ENCODE measurements around the gene ANO1. TPM values are rescaled to one million over a fixed set of nuclear protein-coding genes. Genes with fewer than 3 reads are reported as not detected.
A peak's percentile ranks its signal among the peaks of the same experiment; 100 is the strongest.

Gene ANO1
- total RNA-seq, 4 donors from 2014 or later, result 22.5 to 57.6 (median 41.4) TPM

DNA sequence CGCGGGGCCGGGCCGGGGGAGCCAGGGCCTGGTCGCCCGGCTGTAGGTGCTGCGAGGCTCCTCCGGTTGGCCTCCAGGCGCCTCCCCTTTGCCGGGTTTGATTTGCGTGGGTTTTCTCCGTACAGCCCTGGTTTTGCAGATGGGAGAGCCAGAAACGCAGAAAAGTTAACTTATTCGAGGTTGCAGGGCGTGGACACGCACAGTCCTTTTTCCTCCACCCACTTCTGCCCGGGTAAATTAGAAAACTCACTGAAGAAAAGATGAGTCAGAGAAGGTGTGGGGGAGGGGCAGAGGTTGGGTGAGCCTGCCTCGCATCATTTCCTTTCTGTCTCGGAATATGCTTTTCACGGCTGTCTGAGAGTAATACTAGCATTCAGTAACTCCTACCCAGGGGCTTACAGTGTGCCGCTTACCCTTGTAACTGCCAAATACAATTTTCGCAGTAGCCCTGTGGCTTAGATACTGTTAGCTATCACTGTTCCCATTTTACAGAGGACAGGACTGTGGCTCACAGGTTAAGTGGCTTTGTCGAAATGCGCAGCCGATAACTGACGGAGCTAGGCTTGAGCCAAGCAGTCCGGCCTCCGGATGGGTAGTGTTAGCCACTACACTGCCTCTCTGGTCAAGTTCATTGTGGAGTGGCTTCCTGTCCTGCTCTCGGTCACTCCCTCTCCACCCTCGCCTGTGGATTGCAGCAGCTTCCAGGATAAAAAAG, 125.8 kb downstream of the ANO1 start:
- peak; percentile 49 for ATAC-seq
- 5 to 7% methylated on average over 6 to 12 of the region's 30 CpGs for WGBS, 2 donors (ENCODE audit: low coverage in 1 of 2)
- TF ChIP-seq, protein P1, sequence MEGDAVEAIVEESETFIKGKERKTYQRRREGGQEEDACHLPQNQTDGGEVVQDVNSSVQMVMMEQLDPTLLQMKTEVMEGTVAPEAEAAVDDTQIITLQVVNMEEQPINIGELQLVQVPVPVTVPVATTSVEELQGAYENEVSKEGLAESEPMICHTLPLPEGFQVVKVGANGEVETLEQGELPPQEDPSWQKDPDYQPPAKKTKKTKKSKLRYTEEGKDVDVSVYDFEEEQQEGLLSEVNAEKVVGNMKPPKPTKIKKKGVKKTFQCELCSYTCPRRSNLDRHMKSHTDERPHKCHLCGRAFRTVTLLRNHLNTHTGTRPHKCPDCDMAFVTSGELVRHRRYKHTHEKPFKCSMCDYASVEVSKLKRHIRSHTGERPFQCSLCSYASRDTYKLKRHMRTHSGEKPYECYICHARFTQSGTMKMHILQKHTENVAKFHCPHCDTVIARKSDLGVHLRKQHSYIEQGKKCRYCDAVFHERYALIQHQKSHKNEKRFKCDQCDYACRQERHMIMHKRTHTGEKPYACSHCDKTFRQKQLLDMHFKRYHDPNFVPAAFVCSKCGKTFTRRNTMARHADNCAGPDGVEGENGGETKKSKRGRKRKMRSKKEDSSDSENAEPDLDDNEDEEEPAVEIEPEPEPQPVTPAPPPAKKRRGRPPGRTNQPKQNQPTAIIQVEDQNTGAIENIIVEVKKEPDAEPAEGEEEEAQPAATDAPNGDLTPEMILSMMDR (IDR thresholded peaks at IDR 0.05), result no peak
- no peak for TF ChIP-seq POLR2A (IDR thresholded peaks at IDR 0.05)
- no peak for TF ChIP-seq EP300 (IDR thresholded peaks at IDR 0.05)
- no peak for TF ChIP-seq POLR2AphosphoS5 (IDR thresholded peaks at IDR 0.05)

DNA sequence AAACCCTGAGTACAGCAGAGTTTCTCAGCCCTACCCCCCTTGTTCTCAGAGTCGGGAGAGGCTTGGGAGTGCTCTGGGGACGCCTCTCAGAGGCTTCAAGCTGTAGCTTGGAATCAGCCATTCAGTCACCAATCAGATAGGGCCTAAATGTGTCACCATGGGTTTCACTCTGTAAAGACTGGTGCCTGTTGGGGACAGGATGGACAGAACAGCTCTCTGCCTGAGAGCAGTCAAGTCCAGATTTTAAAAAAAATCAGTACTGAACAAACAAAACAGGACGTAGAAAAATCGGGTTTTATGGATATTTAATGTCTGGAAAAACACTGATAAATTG, 126.3 kb downstream of the ANO1 start:
- Histone ChIP-seq H3K4me3 (peak overlapping the region; percentile 63 to 98), H3K4me1 (peaks cover 0 to 43% (median 15%) of the 10 kb centered on the region in 3 donors), H3K27ac (peak overlapping the region in 3 of 4 donors; percentile 89 to 93 (median 93)), H3K27me3 (peaks cover 19% of the 10 kb centered on the region), H3K36me3 (peaks cover 0 to 45% of the 10 kb centered on the region in 2 donors), H3K9me3 (no peaks in the 10 kb centered on the region)
- ATAC-seq, result no peak
- WGBS, 2 donors (ENCODE audit: low coverage in 1 of 2), result 31 to 34% methylated on average over 2 to 3 of the region's 4 CpGs
- no peak for TF ChIP-seq POLR2A (IDR thresholded peaks at IDR 0.05)
- TF ChIP-seq POLR2AphosphoS5 (IDR thresholded peaks at IDR 0.05), result no peak
- TF ChIP-seq EP300 (IDR thresholded peaks at IDR 0.05), result no peak
- TF ChIP-seq, protein P1 (IDR thresholded peaks at IDR 0.05), result no peak

More for the DNA sequence above, 125.8 kb downstream of the ANO1 start:
- Histone ChIP-seq H3K27me3 (peaks cover 23% of the 10 kb centered on the region), H3K4me1 (peaks cover 0 to 43% (median 15%) of the 10 kb centered on the region in 3 donors), H3K36me3 (peaks cover 0 to 40% of the 10 kb centered on the region in 2 donors), H3K4me3 (peak overlapping the region; percentile 63 to 98), H3K27ac (peak overlapping the region; percentile 66 to 93 (median 91)), H3K9me3 (no peaks in the 10 kb centered on the region)

DNA sequence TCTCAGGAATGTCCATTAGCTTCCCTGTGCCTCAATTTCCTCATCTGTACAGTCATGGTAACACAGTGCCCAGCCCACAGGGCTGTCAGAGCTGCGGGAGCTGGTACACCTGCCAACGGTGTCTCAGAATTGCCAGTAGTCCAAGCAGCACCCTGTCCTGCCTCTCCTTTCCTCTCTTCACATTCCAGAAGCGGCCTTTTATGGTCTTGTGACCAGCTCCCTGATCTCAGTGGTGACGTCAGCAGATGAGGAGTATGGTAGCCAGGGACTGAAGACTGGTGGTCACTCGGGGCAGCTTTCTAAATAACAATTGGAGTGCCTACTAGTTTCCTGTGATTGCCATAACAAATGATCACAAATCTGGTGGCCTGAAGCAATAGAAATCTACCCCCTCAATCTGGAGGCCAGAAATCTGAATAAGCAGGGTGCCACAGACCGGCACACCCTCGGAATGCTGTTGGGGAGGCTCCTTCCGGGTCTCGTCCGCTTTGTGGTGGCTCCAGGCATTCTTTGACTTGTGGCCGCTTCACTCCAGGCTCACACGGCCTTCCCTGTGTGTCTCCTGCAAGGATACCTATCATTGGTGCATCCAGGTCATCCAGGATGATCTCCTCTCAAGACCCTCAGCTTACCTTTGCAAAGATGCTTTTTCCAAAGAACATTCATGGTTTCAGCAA, 127.1 kb downstream of the ANO1 start:
- no peak overlapping the region for H3K27ac ChIP-seq
- H3K27me3 ChIP-seq, result peaks cover 15% of the 10 kb centered on the region
- H3K36me3 ChIP-seq, result peaks cover 0 to 48% of the 10 kb centered on the region in 2 donors
- no peak for TF ChIP-seq POLR2A (IDR thresholded peaks at IDR 0.05)
- TF ChIP-seq, protein P1 (IDR thresholded peaks at IDR 0.05), result no peak
- ATAC-seq, result no peak
- H3K9me3 ChIP-seq, result no peaks in the 10 kb centered on the region
- peak overlapping the region in 1 of 2 donors; percentile 98 for H3K4me3 ChIP-seq
- peaks cover 0 to 43% (median 15%) of the 10 kb centered on the region in 3 donors for H3K4me1 ChIP-seq
- WGBS, 2 donors (ENCODE audit: low coverage in 1 of 2), result 78 to 82% methylated on average over 4 to 10 of the region's 12 CpGs

DNA sequence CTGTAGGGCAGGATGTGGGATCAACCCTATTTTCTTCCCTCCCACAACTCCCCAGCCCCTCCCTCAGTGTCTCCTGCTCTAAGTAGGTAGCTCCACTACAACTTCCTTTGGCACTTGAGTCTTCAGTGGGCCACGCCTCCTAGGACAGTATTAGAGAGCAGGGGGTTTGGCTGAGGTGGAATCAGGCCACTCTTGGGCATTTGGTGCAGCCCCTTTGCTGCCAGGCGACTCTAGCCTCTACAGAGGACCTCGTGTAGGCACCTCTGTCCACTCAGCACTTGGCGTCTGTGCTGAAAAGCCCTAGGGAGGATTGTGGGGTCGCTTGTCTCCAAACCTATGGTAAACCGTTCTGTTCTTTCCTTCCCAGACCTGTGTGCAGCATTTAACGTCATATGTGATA, 127.6 kb downstream of the ANO1 start:
- H3K4me1 ChIP-seq, result peaks cover 0 to 43% (median 15%) of the 10 kb centered on the region in 3 donors
- TF ChIP-seq POLR2A (IDR thresholded peaks at IDR 0.05) (no peak), POLR2AphosphoS5 (IDR thresholded peaks at IDR 0.05) (no peak), EP300 (IDR thresholded peaks at IDR 0.05) (no peak)
- TF ChIP-seq, protein P1 (IDR thresholded peaks at IDR 0.05), result no peak
- no peak overlapping the region for H3K27ac ChIP-seq
- peaks cover 11% of the 10 kb centered on the region for H3K27me3 ChIP-seq
- ATAC-seq, result no peak
- H3K36me3 ChIP-seq, result peaks cover 0 to 48% of the 10 kb centered on the region in 2 donors
- 54% methylated on average over 5 of the region's 7 CpGs; no CpG with 5 or more reads in 1 of the 2 donors for WGBS, 2 donors (ENCODE audit: low coverage in 1 of 2)
- H3K9me3 ChIP-seq, result no peaks in the 10 kb centered on the region
- H3K4me3 ChIP-seq, result no peak overlapping the region
